HG02763 (cell line): ENCODE measurements around the gene SSU72.
"Not testable (repeated sequence)": the region's sequence is repeated elsewhere in the genome, so short reads cannot be mapped to it uniquely, and the experiment has no call there.

Experiments used
- ATAC-seq: cut with Tn5 transposase; IDR thresholded peaks from one replicate; pipeline ENCODE4 v1.9.1; 2021; ENCODE audit warnings: mild to moderate bottlenecking, moderate library complexity; ENCODE audit not compliant: unreplicated experiment

SSU72 gene

GRCh38 chr1:1561801-1562470 is 12.7 kb downstream of the SSU72 start:
- ATAC-seq, result no peak

- no peak for ATAC-seq
Measured at GRCh38 chr1:1560178-1560577, 14.5 kb downstream of the SSU72 start.

- ATAC-seq, result no peak
Measured at GRCh38 chr1:1559066-1559465, 15.6 kb downstream of the SSU72 start.

GRCh38 chr1:1558591-1558990 is 16.1 kb downstream of the SSU72 start:
- ATAC-seq, result no peak

GRCh38 chr1:1557688-1558087 is 17.0 kb downstream of the SSU72 start:
- ATAC-seq, result not testable (repeated sequence)

- not testable (repeated sequence) for ATAC-seq
Measured at GRCh38 chr1:1556961-1557360, 17.7 kb downstream of the SSU72 start.

- no peak for ATAC-seq
Measured at GRCh38 chr1:1556505-1556904, 18.2 kb downstream of the SSU72 start.

GRCh38 chr1:1554926-1555915 is 19.4 kb downstream of the SSU72 start:
- no peak for ATAC-seq

GRCh38 chr1:1554550-1554925 is 20.1 kb downstream of the SSU72 start:
- ATAC-seq, result no peak

- ATAC-seq, result no peak
Measured at GRCh38 chr1:1553821-1554494, 20.7 kb downstream of the SSU72 start.

- no peak for ATAC-seq
Measured at GRCh38 chr1:1552263-1552639, 22.4 kb downstream of the SSU72 start.

- ATAC-seq, result no peak
Measured at GRCh38 chr1:1551524-1552262, 23.0 kb downstream of the SSU72 start.

- no peak for ATAC-seq
Measured at GRCh38 chr1:1550591-1551432, 23.9 kb downstream of the SSU72 start.

GRCh38 chr1:1550087-1550486 is 24.6 kb downstream of the SSU72 start:
- ATAC-seq, result no peak

- no peak for ATAC-seq
Measured at GRCh38 chr1:1548591-1548990, 26.1 kb downstream of the SSU72 start.

- ATAC-seq, result no peak
Measured at GRCh38 chr1:1547476-1547875, 27.2 kb downstream of the SSU72 start.

GRCh38 chr1:1547011-1547410 is 27.7 kb downstream of the SSU72 start:
- no peak for ATAC-seq

- no peak for ATAC-seq
Measured at GRCh38 chr1:1545946-1546737, 28.5 kb downstream of the SSU72 start.

- no peak for ATAC-seq
Measured at GRCh38 chr1:1544544-1544943, 30.1 kb downstream of the SSU72 start.
